ENCODE measurements around the gene ZNF343. TPM values are rescaled to one million over a fixed set of nuclear protein-coding genes. Genes with fewer than 3 reads are reported as not detected.
"Not testable (repeated sequence)": the region's sequence is repeated elsewhere in the genome, so short reads cannot be mapped to it uniquely, and the experiment has no call there.

Gene ZNF343
- total and polyA plus RNA-seq, 3 donors from 2014 or later: 9.9 to 11.7 (median 11.0) TPM

DNA sequence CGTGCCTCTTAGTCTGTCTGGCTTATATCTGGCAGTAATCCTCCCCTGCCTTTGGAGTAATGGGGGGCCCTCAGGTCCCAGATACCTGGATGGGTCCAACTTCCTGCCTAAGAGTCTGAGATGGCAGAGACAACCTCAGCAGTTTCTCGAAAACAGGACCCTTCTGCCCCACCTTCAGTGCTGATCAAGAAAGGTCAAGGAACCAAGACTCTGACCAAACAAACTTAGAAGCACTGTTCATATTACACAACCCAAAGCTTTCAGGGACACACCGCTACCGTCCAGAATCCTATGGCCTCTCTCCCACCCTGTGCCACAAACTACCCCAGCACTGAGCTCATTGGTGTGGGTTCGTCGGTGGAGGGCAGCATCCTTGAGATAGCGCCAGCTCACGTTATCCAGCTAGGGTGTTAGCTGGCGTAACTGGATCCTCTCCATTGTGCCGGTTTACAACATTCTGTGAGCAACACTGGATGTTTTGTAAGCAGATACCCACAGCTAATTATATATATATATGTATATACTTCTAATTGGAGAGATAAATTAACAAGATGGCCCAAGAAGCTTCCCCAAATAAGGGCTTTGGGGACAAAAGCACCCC lies 20.1 kb upstream of the ZNF343 start:
- H3K27ac ChIP-seq: no peak overlapping the region
- WGBS, 2 donors: 65 to 67% methylated on average over 5 to 10 of the region's 10 CpGs
- no peaks in the 10 kb centered on the region for H3K4me1 ChIP-seq
- no peak for DNase-seq
- no peaks in the 10 kb centered on the region for H3K9me3 ChIP-seq
- H3K27me3 ChIP-seq: no peaks in the 10 kb centered on the region
- H3K36me3 ChIP-seq (ENCODE audit: low read depth, missing control alignments): no peaks in the 10 kb centered on the region
- H3K4me3 ChIP-seq: no peak overlapping the region
- TF ChIP-seq, protein P1, sequence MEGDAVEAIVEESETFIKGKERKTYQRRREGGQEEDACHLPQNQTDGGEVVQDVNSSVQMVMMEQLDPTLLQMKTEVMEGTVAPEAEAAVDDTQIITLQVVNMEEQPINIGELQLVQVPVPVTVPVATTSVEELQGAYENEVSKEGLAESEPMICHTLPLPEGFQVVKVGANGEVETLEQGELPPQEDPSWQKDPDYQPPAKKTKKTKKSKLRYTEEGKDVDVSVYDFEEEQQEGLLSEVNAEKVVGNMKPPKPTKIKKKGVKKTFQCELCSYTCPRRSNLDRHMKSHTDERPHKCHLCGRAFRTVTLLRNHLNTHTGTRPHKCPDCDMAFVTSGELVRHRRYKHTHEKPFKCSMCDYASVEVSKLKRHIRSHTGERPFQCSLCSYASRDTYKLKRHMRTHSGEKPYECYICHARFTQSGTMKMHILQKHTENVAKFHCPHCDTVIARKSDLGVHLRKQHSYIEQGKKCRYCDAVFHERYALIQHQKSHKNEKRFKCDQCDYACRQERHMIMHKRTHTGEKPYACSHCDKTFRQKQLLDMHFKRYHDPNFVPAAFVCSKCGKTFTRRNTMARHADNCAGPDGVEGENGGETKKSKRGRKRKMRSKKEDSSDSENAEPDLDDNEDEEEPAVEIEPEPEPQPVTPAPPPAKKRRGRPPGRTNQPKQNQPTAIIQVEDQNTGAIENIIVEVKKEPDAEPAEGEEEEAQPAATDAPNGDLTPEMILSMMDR (IDR thresholded peaks at IDR 0.05): no peak
- TF ChIP-seq POLR2A (IDR thresholded peaks at IDR 0.05): no peak
- intact Hi-C loops (cut with DNase I; ENCODE audit: low total_unique reads): no loop called here

DNA sequence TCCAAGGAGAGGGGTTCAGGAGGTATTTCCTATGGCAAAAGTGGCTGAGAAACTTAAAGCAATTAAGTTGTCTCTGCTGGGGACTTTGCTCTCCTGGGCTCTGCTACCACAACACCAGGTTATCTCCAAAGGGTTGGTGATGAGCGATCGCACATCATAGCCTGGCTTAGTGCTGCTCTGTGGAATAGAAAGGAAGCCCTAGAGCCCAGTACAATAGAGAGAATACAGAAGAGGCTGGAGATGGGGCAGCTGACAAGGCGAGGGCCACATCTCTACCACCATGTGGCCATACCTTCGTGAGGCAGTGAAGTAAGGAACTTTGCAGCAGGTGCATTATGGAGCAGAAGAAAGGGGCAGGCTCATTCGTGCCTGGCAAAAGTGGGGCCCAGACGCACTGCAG lies 19.0 kb upstream of the ZNF343 start:
- Histone ChIP-seq H3K27me3 (no peaks in the 10 kb centered on the region), H3K4me3 (no peak overlapping the region), H3K36me3 (ENCODE audit: low read depth, missing control alignments) (no peaks in the 10 kb centered on the region), H3K4me1 (no peaks in the 10 kb centered on the region), H3K27ac (no peak overlapping the region), H3K9me3 (no peaks in the 10 kb centered on the region)
- no peak for DNase-seq
- TF ChIP-seq, protein P1 (IDR thresholded peaks at IDR 0.05): no peak
- TF ChIP-seq POLR2A (IDR thresholded peaks at IDR 0.05): no peak
- 84 to 91% methylated on average over 6 of the region's 6 CpGs for WGBS, 2 donors
- intact Hi-C loops (cut with DNase I; ENCODE audit: low total_unique reads): no loop called here

DNA sequence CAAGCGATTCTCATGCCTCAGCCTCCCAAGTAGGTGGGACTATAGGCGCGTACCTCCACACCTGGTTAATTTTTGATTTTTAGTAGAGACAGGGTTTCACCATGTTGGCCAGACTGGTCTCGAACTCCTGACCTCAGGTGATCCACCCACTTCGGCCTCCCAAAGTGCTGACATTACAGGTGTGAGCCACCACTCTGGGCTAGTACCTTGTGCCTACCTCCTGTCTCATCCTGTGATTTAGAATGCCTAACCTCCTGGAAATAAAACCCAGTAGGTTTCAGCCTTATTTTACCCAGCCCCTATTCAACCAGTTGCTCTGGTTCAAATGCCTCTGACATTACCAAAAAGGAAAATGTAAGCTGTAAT lies 17.5 kb upstream of the ZNF343 start:
- DNase-seq; H3K27me3 ChIP-seq; H3K36me3 ChIP-seq (ENCODE audit: low read depth, missing control alignments); intact Hi-C loops (cut with DNase I; ENCODE audit: low total_unique reads); H3K4me1 ChIP-seq; H3K9me3 ChIP-seq; H3K4me3 ChIP-seq; H3K27ac ChIP-seq: not testable (repeated sequence)
- WGBS, 2 donors: 90 to 100% methylated on average over 5 of the region's 5 CpGs

DNA sequence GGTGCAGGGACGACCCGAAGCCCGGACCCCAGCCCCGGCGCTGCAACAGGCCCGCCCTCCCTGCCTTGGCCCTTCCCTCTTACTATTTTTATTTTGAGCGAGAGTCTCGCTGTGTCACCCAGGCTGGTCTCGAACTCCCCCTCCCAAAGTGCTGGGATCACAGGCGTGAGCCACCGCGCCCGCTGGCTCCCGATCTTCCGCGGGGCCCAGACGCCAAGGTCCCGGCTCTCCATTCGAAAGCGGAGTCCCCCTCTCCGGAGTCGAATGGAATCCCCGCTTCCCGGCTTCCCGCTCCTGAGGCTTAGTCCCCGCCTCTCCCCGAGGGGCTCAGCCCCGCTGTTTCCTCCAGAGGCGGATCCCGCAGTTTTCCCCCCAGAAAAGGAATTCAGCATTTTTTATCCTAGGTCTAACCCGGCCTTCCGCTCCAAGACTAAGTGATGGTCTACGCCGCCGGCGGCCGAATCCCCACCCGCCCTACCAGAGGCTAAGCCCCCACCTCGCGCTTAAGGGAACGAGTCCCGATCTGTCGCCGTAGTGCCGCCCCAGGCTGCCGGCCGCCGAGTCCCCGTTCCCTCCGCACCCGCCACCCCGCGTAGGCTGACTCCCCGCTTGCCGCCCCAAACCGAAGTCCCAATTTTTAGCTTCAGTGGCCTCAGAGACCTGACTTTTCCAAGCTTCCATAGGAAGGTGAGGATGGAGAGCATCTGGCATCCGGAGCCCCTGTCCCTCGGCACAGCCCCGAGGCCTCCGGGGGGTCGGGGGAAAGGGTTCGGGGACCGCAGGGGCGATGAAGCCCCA lies 16.2 kb upstream of the ZNF343 start:
- intact Hi-C loops (cut with DNase I; ENCODE audit: low total_unique reads): no loop called here

More for the DNA sequence above, 16.2 kb upstream of the ZNF343 start:
- peak; percentile 57 for DNase-seq
- Histone ChIP-seq H3K9me3 (no peaks in the 10 kb centered on the region), H3K27ac (peak overlapping the region; percentile 87 to 94), H3K4me3 (peak overlapping the region; percentile 84 to 90), H3K4me1 (no peaks in the 10 kb centered on the region), H3K36me3 (ENCODE audit: low read depth, missing control alignments) (no peaks in the 10 kb centered on the region), H3K27me3 (no peaks in the 10 kb centered on the region)
- WGBS, 2 donors: 0 to 1% methylated on average over 51 to 62 of the region's 64 CpGs
- TF ChIP-seq, protein P1 (IDR thresholded peaks at IDR 0.05): peak in 1 of 3 experiments; percentile 11
- no peak for TF ChIP-seq POLR2A (IDR thresholded peaks at IDR 0.05)
